ENCODE measurements around the gene PHACTR1.

- no peak for TF ChIP-seq CTCF (IDR thresholded peaks at IDR 0.05)
- TF ChIP-seq POLR2A (IDR thresholded peaks at IDR 0.05): no peak
Observed at GRCh38 chr6:13091192-13091591, 374.6 kb downstream of the PHACTR1 start.

Data from lower leg skin (tissue), 3 donors.